HuH-7.5 (cell line): ENCODE measurements around the gene RECQL5.

ENCODE experiments used
- DNase-seq: peaks from one replicate; pipeline ENCODE4 v3.0.0; 2011; ENCODE audit warnings: low spot score

RECQL5 gene

DNA sequence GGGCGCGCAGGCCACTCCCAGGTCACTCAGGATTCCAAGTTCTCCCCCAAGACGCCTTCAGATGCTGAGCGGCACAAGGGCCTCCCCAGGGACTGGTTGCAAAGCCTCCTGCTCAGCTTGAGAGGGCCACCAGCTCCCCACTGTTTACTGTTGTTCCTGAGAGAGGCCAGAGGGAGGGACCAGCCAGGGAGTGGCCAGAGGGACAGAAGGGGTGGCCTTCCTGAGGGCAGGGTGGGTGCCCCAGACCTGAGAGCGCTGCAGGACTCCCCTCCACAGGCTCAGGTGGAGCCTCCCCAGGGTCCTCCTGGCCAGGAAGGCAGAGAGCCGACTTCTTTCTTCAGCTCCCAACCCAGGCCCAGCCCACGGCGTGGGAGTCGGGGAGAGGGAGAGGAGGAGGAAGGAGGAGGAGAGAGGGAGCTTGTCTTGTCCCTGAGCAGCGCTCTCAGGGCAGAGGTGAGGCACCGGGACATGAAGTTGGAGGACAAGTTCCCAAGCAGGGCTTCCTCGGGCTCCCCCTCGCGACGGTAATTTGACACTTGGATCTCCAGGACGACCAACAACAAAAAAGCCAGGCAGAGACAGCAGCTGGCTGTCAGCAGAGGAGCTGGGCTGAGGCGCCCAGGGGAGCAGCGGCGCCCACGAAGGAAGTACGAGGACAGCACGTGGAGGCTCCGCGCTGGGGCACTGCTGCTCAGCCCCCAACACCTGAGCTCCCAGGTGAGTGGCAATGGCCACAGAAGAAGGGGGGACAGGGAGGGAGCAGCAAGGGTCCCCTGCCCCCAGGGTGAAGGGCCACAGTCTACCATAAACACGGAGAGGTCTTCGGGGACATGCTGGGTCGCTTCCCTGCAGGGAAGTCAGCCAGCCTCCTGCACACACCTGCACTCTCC, 33.2 kb downstream of the RECQL5 start:
- DNase-seq, result peak; percentile 97

- DNase-seq, result peak; percentile 98
Measured at GRCh38 chr17:75632863-75633485, 34.0 kb downstream of the RECQL5 start, which contains the start of gene SMIM5. Gene SMIM5 (plus strand): TSS chr17:75633434. CDS start chr17:75640202, 6,768 bp downstream.

GRCh38 chr17:75632428-75632827, 34.5 kb downstream of the RECQL5 start:
- DNase-seq, result no peak

GRCh38 chr17:75631353-75631752, 35.6 kb downstream of the RECQL5 start:
- DNase-seq, result no peak

DNA sequence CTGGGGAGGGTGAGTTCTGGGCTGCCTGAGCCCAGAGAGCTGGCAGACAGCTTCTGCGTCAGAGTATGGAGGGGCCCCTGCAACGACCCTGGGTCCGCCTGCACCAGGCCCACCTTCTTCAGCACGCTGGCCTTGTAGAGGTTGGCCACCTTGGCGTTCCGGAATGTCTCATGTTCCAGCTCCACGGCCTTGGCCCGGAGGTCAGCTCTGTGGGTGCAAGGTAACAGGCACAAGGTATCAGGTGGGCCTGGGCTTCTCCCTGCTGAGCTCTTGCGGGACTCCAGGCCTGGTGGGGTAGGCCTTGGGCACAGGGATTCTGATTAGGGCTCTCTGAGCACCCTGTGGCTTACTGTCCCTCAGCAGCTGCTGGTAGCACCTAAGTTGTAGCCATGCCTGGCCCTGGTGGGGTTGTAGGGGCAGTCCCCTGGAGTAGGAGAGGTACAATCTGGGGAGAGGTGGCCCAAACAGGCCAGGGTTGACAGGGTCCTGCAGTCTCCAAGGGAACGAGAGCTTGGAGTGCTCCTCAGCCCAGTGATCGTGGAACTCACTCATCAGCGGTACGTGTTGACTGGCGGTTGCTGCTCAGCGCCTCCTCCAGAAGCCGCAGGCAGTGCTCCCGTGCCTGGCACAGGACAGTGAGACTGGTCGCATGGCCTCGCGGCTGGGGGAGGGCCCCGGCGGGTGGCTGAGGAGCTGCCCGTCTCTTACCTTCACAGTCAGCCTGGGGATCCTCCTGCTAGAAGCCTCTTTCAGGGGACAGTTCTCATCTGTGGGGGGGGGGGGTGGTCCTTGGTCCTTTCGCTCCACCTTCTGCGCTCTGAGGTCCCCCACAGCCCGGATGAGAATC, 36.7 kb downstream of the RECQL5 start:
- DNase-seq, result no peak

- no peak for DNase-seq
Measured at GRCh38 chr17:75629157-75629556, 37.8 kb downstream of the RECQL5 start.

- no peak for DNase-seq
Measured at GRCh38 chr17:75628425-75628824, 38.5 kb downstream of the RECQL5 start.

GRCh38 chr17:75627094-75627493, 39.9 kb downstream of the RECQL5 start:
- no peak for DNase-seq

DNA sequence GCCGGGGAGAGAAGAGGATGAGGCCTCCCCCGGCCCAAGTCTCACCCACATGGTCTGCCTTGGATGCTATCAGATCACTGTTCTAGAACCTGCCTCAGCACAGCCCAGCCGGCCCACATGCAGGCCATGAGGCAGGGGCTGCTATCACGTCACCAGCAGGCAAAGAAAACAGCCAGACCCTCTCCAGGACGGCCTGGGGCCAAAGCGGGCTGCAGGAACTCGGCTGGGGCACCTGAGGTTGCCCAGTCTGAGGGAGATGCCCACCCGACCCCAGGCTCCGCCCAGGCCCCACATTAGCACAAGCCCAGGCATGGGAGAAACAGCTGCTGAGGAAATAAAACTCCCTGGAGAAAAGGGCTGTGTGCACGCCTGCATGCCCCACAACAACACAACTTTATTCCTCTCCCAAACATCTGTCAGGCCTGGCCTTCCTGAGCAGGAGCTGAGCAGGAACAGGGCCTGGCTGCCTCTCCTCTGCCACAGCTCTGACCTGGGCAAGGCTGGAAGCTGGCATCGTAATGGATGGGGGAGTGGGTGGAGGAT, 40.4 kb downstream of the RECQL5 start:
- no peak for DNase-seq

DNA sequence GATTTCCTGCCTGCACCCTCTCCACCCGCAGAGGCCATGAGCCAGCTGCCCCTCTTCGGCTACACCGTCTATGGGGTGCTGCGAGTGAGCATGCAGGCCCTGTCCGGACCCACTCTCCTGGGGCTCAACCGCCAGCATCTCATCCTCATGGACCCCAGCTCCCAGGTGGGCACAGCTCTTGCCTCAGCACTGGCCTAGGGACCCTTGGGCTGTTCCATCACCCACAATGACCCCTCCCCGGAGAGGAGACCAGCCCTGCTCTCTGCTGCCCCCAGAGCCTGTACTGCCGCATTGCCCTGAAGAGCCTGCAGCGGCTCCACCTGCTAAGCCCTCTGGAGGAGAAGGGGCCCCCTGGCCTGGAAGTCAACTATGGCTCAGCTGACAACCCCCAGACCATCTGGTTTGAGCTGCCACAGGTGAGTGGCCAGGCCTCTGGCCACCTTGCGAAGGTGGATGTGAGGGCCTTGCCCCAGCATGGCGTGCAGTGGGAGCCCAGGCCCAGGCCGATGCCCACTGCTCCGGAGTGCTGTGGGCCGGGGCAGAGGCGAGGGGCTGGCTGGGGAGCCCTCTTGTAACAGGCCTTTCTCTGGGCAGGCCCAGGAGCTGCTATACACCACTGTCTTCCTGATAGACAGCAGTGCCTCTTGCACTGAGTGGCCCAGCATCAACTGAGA, 41.0 kb downstream of the RECQL5 start:
- peak; percentile 92 for DNase-seq

DNA sequence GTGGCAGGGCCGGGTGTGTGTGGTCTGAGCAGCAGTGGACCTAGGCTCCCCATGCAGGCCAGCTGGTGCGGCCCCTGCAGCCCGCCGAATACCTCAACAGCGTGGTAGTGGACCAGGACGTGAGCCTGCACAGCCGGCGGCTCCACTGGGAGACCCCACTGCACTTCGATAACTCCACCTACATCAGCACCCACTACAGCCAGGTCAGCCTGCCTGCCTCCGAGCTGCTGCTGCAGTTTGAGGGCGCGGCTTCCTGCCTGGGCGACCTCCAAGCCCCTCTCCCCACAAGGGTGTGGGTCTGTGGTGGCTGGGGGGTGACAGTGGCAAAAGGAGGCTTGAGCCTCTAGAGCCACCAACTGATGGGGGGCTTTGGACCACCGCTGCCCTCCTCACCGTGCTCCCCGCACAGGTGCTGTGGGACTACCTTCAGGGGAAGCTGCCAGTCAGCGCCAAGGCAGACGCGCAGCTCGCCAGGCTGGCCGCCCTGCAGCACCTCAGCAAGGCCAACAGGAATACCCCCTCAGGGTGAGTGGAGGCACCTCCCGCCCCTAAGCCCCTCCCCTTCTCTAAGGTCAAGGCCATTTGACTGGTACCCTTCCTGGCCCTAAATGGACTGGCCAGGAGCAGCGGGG, 42.1 kb downstream of the RECQL5 start:
- no peak for DNase-seq

GRCh38 chr17:75624021-75624420, 42.9 kb downstream of the RECQL5 start:
- no peak for DNase-seq

- no peak for DNase-seq
Measured at GRCh38 chr17:75623386-75623785, 43.6 kb downstream of the RECQL5 start.

- DNase-seq, result no peak
Measured at GRCh38 chr17:75622771-75623273, 44.1 kb downstream of the RECQL5 start.

DNA sequence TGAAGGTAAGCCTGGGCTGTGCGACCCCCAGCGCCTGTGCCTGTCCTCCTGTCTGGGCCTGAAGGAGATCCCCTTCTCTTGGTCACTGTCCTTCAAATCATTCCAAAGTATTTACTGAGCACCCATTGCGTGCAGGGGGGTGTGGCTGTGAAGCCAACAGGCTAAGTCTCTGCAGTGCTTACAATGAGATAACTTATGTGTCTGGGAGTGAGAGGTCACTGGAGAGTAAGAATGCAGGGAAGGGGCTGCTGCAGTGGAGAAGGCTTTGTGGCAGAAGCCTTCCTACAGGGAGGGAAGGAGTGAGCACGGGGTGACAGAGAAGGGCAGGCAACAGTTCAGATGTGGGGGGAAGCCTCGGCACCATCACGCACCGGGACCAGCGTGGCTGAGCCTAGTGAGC, 44.9 kb downstream of the RECQL5 start:
- no peak for DNase-seq

GRCh38 chr17:75621489-75621888, 45.5 kb downstream of the RECQL5 start:
- DNase-seq, result no peak

GRCh38 chr17:75619506-75620431, 47.2 kb downstream of the RECQL5 start:
- peak; percentile 93 for DNase-seq

DNA sequence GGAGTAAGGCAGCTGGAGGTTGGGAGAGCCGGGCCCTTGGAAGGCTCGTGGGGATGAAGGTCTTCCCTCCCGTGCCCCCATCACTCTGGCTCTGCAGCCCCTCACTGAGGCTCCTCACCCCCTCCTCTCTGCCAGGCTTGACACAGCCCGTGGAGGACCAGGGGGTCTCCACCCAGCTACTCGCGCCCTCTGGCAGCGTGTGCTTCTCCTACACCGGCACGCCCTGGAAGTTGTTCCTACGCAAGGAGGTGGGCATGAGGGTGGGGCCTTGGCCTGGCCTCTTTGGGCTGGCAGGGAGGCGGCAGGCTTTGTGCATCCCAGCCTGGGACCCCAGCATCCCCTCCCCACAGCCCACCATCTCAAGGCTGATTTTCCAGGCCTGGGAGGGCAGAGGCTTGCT, 49.3 kb downstream of the RECQL5 start:
- DNase-seq, result no peak

GRCh38 chr17:75617218-75617617, 49.7 kb downstream of the RECQL5 start:
- no peak for DNase-seq
